ENCODE measurements around the gene GOLGA8J.
A peak's percentile ranks its signal among the peaks of the same experiment; 100 is the strongest.
"Not testable (repeated sequence)": the region's sequence is repeated elsewhere in the genome, so short reads cannot be mapped to it uniquely, and the experiment has no call there.

The GOLGA8J gene, protein sequence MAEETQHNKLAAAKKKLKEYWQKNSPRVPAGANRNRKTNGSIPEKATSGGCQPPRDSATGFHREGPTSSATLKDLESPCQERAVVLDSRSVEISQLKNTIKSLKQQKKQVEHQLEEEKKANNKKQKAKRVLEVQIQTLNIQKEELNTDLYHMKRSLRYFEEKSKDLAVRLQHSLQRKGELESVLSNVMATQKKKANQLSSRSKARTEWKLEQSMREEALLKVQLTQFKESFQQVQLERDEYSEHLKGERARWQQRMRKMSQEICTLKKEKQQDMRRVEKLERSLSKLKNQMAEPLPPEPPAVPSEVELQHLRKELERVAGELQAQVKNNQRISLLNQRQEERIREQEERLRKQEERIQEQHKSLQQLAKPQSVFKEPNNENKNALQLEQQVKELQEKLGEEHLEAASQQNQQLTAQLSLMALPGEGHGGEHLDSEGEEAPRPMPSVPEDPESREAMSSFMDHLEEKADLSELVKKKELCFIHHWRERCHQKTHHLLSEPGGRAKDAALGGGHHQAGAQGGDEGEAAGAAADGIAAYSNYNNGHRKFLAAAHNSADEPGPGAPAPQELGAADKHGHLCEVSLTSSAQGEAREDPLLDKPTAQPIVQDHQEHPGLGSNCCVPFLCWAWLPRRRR

DNA sequence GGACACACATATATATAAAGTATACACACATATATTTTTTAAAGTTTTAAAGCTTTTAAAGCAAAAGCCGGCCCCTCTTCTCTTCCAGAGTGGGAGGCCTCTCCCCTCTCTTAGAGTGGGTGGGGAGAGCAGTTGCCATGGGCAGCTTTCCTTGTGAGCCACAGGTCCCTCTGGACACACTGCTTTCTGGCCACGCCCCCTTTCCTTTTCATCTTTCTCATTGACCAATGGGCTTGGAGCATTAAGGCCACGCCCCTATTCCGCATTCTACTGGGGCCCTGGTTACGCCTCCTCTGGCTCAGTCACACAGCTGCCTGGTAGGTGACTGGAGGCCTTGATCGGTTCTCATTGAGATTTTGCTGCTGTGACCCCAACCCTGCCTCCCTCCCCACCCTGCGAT lies at the start of gene GOLGA8J:
Gene GOLGA8J, plus strand, starts transcription at position 301 of the 400 bp plus-strand sequence. Its CDS starts 98 bp downstream, at position 399.
- DNase-seq = not testable (repeated sequence)

DNA sequence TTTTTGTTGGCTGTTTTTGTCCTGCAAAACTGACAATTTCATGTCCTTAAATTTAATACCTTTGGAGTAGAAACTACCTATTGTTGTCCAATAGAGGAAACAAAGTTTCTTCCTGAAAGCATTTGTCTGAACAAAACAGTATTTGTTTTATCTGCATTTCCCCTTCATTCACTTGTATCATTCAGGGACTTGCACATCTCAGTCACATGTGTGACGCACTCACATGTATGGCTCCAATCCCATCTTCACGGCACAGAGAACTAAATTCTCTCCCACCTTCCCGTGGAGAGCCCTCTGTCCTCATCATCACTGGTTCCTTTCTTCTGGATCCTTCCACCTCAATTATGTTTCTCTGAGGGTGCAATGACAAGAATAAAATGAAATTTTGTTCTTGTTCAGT lies 49.5 kb upstream of the GOLGA8J start:
- no peak for DNase-seq

DNA sequence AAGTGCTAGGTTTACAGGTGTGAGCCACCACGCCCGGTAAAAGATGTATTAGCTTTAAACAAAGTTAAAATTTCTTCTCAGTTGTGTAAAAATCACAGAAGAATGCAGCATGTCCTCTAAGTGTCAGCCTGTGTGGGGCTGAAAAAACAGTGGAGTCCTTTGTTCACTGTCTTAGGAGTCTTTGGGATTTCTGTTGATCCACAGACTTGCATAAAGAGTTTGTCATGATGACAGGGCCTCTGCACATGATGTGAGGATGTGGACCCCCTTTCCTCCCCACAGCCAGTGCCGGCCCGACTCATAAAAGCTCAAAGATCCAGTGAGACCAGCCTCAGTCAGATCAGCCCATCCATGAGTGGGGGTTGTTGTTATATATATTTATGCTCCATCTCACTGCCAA lies 49.0 kb upstream of the GOLGA8J start:
- DNase-seq = no peak

DNA sequence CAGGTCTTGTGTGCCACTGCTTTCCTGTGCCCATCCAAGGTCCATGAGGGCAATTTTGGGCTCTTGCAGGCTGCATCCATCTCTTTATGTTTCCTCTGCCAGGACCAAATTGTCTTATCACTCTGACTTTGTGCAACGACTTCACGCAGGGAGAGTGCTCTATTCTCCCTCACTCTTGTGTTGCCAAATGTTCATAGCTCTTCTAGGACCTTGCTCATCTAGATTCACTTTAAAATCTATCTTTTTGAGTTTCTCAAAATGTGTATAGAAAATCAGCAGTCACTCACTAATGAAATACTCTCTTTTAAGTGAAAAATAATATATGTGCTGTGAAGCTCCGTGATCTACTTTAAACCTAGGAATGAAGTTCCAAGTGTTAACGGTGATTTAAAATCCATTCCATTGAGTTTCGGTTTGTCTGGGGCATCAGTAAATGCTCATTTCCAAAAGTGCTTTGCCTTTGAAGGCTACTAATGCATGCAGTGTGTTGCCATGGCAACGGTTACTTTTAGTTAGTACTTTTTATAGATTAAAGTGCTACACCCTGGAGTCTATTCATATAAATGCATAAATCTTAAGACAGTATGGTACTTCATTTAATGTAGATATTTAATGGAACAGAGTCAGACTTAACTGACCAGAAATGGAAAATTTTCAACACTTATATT lies 46.6 kb upstream of the GOLGA8J start:
- no peak for DNase-seq

DNA sequence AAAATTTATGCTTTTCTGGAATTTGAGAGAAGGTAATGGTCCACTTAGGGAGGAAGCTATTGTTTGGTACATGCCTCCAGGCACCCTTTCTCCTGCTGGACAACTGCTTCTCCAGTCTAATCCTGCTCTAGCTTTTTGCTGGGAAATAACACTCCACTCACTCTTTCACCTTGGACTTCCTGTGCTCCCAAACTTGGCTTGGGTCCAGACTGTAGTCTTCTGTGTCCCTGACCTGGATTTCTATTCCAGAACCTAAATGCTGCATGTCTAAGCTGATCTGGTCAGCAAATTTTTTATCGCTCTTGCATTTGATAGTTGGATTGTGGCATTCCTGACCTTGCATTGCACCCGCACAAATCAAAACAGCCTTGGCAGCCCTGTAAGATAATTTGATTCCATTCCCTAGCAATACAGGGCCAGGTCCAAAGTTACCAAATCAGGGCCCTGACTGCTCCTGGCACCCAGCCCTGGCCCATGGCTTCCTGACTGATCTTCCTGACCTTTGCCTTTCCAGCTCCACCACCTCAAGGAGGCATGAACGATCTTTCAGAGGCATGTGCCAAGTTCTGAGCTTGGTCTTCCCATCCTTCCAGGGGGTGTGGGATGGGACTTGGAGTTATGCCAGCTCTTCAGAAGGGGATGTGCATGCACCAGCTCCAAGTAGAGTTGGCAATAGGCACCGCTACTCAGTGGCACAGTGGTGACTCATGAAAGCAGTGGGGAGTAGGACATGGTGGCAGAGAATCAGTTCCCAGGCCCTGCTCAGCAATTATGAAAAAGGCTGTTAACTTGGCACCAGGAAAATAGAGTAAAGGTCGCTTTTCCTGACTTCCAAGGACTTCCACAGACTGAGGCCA lies 43.9 kb upstream of the GOLGA8J start:
- DNase-seq = no peak

DNA sequence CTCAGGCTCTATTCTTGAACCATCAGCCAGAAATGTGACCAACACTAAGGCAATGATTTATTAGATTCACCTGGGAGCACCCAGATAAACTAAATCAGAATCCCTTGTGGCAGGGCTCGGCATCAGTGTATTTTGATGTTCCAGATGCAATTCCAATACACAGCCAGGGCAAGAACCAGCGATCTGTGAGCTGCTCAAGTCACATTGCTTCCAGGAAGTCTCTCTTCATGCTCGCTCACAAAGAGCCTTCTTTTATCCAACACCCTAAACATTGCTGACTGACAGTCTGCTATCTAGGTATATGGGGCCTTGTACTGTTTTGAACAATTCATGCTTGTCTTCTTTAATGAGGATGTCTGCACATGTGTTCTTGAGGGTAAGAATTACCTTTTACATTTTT lies 40.9 kb upstream of the GOLGA8J start:
- no peak for DNase-seq

DNA sequence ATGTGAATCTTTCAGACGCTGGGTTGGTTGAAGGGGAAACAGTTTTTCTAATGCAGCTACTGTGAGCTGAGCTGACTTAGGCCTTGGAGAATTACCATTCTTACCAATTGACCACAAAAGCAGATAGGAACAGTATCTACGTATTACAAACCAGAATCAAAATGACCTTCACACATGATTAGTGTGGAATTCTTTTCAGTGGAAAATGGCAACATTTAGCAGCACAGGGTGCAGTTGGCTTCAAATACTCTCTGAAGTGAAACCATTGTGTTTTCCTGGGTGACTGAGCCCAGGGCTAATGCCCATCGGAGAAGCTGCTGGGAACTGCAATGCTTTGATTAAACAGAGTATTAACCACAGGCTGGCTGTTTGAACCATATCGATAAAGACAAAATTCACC lies 40.2 kb upstream of the GOLGA8J start:
- DNase-seq = no peak

DNA sequence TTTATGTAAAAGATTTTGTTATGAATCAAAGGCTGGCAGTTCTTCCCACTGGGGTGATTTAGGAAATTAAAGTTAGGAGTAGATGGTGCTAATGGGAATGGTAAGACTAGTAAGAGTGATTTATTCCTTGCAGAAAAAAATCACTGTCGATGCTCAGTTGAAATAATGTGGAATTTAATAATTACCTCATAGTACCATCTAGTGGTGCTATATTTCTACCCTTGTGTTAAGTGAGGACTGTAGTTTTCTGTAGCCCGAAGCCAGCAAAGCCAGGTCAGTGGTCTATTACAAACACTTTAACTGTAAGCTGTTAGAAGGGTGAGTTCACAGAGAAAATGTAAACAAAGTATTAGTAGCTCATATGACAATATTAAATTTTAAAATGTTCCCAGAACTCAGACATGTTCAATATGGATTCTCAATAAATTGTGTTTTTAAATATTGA lies 39.5 kb upstream of the GOLGA8J start:
- DNase-seq = peak in 1 of 2 experiments; percentile 7

DNA sequence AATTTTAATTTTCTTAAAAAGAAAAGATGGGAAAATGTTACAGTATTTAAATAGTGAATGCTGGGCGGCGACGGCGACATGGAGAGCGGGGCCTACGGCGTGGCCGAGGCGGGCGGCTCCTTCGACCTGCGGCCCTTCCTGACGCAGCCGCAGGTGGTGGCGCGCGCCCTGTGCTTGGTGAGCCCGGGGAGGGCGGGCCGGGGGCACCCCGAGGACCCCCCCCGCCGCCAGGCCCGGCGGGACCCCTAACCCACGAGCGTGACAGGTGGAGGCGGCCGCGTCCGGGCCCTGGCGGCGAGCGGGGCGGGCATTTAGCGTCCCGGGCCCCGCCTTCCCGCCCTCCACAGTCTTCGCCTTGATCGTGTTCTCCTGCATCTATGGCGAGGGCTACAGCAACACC lies 38.4 kb upstream of the GOLGA8J start:
- no peak for DNase-seq

DNA sequence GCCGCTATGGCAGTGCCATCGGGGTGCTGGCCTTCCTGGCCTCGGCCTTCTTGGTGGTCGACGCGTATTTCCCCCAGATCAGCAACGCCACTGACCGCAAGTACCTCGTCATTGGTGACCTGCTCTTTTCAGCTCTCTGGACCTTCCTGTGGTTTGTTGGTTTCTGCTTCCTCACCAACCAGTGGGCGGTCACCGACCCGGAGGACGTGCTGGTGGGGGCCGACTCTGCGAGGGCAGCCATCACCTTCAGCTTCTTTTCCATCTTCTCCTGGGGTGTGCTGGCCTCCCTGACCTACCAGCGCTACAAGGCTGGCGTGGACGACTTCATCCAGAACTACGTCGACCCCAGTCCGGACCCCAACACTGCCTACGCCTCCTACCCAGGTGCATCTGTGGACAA lies 37.9 kb upstream of the GOLGA8J start:
- not testable (repeated sequence) for DNase-seq

DNA sequence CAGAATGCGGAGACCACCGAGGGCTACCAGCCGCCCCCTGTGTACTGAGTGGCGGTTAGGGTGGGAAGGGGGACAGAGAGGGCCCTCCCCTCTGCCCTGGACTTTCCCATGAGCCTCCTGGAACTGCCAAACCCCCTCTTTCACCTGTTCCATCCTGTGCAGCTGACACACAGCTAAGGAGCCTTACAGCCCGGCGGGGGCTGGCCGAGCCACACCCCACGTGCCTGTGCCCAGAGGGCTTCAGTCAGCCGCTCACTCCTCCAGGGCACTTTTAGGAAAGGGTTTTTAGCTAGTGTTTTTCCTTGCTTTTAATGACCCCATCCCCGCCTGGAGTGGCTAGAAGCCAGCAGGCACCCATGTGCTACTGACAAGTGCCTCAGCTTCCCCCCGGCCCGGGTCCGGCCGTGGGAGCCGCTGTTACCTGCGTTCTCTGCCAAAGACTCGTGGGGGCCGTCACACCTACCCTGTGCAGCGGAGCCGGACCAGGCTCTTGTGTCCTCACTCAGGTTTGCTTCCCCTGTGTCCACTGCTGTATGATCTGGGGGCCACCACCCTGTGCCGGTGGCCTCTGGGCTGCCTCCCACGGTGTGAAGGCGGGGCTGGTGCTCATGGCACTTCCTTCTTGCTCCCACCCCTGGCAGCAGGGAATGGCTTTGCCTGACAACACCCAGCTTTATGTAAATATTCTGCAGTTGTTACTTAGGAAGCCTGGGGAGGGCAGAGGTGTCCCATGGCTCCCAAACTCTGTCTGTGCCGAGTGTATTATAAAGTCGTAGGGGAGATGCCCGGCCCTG lies 37.3 kb upstream of the GOLGA8J start:
- not testable (repeated sequence) for DNase-seq

DNA sequence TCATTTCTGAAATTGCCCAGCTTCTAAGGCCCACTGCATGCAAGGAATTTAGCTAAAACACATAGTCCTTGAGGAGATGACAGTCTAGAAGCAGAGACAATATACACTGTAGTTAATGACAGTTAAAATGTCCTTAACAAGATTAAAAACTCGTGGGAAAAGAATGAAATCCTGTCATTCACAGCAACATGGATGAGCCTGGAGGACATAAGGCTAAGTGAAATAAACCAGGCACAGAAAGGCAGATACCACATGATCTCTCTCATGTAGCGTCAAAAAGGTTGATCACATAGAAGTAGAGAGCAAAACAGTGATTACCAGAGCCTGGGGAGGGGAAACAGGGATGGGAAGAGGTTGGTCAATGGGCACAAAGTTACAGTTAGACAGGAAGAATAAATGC lies 36.3 kb upstream of the GOLGA8J start:
- no peak for DNase-seq

DNA sequence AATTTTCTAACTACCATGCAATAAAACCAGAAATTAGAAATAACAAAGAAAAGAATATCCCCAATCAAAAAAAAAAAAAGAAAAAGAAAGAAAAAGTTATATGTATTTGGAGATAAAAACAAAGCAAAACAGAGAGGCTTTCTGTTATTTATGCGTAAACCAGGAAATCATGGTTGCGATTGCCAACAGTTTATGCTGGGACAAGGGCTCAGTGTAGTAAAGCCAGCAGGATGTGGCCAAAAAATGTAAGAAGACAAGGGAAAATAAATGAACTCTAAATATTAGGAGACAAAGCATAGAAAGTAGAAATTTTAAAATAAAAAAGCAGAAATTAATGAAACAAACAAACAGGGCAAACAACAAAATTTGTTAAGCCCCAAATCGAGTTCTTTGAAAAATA lies 27.2 kb upstream of the GOLGA8J start:
- DNase-seq = no peak

DNA sequence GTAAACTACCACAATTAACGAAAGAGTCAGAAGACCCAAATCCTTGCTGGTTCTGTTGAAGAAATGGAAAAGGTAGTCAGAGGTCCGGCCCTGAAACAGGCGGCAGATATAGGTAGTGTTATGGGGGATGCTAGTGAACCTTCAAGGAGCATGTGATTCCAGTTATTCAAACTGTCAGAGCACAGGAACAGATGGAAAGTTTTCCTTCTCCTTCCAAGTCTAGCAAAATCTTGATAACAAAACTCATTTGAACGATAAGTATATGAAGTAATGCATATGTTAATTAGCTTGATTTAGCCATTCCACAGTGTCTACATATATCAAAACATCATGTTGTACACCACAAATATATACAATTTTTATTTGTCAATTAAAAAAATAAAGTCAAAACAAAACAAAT lies 26.6 kb upstream of the GOLGA8J start:
- DNase-seq = no peak

DNA sequence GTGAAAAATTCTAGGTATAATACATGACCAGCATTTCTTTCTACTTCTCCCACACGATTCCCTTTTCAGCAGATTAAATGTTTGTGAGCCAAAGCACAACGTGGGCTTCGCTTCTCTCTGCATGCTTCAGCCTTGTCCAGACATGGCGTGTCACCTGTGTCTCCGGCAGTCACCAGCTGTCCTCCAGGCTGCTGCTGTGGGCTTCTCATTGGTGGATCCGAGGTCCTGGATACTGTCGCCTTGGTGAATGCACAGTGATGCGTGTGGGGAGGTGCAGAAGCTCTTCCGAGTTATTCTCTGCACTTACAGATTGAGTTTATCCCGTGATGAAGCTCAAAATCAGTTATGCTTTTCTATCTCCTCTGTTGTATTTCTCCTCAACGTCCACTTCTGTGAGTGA lies 23.0 kb upstream of the GOLGA8J start:
- DNase-seq = no peak

DNA sequence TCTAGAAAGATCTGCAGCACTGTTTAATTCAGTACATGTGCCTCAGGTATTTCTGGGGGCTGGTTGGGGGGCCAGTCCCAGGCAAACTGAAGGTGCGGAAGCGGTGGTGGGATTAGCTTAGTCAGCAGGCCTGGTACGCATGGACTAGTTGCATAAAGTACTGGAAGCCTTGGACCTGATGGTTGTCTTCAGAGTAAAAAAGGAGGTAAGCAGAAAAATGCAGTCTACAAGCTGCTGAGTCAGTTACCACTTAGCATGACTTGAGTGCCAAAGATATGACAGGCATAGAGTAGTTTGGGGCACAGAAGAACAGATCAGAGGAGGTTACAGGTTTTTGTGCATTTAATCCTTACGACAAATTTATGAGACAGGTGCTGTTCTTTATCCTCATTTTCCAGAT lies 19.9 kb upstream of the GOLGA8J start:
- no peak for DNase-seq

DNA sequence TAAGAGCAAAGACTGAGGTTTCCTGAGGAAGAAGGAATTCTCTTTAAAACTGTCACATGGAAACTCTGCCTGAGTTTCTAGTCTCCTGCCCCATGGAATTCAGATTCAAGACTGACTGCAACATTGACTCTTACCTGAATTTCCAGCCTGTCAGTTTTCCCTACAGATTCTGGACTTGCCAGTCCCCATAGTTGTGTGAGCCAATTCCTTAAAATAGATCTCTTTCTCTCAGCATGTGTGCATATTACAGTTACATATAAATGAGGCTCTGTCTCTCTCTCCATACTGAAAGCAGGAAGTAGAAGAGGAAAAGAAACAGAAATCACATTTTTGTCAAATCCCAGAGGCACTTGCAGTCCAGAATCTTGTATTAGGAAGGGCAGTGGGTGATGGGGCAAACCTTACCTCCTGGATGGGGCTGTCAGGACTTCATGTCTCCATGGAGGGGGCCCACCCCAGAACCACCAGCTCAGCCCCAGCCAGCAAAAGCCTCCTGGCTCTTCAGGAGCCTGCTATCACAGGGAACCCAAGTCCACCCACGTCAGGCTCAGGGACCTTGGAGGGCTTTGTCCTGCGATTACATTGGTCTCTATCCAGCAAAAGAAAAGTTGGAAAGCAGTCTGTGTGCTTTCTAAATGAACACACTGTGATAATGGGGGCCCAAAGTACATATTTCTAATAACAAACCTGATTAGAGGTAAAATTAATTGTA lies 18.8 kb upstream of the GOLGA8J start:
- DNase-seq = no peak

DNA sequence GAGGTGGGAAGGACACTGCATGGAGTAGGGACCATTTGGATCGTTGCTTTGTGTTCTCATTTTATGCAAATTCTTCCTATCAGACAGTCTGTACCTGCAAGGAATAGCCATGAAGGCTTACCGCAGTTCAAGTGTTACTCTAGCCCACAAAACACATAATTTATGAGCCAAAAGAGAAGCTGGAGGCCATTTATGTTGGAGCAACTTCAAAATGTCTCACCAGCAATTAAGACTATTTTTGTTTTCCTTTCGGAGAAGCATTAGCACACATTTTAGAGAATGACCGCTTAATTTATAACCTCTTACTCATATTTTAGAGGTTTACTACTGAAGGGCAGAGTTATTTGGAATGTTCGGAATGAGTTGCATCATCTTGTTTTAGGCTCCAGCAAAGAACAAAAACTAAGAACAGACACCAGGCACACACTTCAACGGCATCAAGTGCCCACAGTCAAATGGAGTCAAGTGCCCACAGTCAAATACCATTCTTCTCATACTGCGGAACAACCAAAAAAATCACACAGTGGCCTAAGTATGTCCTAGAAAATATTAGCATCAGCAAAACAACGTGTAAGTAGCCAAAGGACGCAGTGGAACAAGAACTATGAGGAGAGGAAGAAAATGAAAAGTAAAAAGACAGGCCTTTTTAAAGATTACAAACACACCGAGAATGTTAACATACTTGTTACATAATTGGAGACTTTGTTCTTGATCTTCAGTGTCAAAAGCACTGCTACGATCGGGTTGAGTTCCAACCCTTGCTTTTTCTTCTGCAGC lies 17.5 kb upstream of the GOLGA8J start:
- DNase-seq = no peak

DNA sequence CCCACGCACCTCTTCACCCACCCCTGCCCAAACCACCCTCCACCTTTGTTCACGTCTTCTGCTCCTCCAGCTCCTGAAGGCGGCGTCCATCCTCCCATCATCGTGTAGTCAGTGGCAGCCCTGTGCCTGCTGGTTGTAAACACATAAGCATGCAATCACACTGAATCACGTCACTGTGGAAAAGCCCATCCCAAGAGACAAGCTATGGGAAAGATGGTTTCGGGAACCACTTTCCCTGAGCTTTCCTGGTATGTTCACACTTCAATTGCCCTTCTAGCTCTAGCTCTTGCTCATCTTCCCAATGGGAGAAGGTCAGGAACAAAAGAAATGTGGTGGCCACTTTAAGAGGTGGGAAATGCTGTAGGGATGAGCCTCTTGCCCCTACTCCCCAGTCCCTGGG lies 14.4 kb upstream of the GOLGA8J start:
- no peak for DNase-seq

DNA sequence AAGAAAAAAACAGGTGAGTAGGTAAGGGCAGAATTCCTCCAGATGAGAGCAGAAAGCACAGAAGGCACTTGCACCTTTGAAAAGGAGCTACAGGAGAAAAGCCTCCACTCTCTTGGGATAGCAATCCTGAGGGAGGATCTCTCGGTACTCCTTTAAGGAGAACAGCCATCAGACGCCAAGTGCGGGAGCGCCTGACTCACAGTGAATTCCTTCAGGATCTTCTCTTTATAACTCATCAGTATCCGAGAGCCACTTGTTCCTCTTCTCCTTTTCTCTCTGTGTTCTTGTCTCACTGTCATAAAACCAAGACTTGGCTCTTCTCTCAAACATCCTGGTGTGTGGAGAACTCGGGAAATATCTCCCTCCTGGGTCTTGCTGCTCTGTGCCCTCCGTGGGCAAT lies 10.1 kb upstream of the GOLGA8J start:
- DNase-seq = no peak

DNA sequence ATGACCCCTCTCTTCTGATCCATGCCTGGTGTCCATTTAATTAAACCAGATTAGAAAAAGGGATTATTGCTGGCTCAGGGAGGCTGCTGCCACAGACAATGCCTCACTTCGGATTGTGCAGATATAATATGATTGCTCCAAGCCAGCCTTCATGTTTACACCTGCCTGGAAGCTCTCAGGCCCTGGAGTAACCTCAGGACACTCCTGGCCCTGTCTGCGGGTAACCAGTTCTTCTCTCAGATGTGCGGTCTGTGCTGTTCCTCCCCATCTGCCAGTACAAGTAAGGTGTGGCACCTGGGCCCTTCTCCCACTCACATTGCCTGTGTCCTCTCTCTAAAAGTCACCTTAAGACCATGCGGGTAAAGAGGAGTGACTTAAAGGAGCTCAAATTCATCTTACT lies 8.8 kb upstream of the GOLGA8J start:
- no peak for DNase-seq
